Activated T-helper 1 cell treated with anti-CD3 and anti-CD28 coated beads, Interleukin-2, amount 50 U/mL, for 16 hours (primary cell): ENCODE data around the gene TPST1.
"Not testable (repeated sequence)": the region's sequence is repeated elsewhere in the genome, so short reads cannot be mapped to it uniquely, and the experiment has no call there.

ENCODE experiments used
- DNase-seq, 2 donors: peaks; one replicate each; pipeline ENCODE4 v3.0.0-alpha.2; 2020; ENCODE audit warnings: low read depth in 1 of 2, low spot score in 1 of 2

TPST1 gene

GRCh38 chr7:66376264-66376945 lies 171.3 kb downstream of the TPST1 start:
- DNase-seq: no peak

DNA sequence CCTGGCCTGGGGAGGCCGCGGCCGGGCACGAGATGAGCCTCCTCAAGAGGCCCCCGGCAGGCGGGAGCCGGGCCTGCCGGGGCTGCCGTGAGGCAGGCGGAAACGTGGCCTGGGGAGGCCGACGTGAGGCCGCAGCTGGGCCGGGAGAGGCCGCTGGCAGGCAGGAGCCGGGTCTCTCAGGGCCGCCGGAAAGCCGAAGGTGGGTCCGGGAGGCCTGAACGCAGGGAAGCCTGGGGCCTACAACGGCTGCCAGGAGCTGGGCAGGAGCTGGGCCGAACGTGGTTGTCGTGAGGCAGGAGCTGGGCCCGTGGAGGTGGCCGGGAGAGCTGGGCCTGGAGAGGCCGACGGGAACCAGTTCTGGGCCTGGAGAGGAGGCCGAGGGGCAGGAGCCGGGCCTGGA lies 171.9 kb downstream of the TPST1 start:
- no peak for DNase-seq

DNA sequence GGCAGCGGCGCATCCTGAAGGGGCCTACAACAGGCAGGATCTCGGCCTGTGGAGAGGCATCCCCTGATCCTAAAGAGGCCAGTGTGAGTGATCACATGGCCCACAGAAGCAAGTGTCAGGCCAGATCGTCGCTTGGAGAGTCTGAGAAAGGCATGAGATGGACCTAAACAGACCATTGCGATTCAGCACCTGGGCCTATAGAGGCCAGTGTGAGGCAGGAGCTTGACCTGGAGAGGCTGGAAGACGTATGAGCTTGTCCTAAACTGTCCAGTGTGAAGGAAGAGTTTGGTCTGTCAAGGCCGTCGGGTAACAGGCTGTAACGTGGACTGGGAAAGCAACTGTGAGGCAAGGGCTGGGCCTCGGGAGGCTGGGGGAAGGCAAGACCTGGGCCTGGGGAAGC lies 172.6 kb downstream of the TPST1 start:
- DNase-seq: no peak

GRCh38 chr7:66379542-66380160 lies 174.5 kb downstream of the TPST1 start:
- no peak for DNase-seq

DNA sequence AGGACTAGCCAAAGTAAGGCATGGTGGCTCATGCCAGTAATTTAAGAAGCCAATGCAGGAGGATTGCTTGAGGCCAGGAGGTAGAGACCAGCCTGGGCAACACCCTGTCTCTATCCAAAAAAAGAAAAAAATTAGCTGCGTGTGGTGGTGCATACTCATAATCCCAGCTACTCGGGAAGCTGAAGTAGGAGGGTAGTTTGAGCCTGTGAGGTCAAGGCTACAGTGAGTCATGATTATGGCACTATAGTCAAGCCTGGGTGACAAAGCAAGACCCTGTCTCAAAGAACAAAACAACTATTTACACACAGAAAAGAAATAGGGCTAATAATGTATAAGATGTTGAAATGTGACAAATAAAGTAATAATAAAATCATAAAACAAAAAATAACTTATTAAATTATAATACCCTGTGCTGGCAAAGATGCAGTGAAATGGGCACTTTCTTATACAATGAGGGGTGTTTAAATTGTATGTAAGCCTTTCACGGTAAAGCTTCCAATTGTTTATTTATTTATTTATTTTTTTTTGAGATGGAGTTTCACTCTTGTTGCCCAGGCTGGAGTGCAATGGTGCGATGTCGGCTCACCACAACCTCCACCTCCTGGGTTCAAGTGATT lies 175.2 kb downstream of the TPST1 start:
- no peak for DNase-seq

GRCh38 chr7:66382182-66382923 lies 177.2 kb downstream of the TPST1 start:
- not testable (repeated sequence) for DNase-seq

DNA sequence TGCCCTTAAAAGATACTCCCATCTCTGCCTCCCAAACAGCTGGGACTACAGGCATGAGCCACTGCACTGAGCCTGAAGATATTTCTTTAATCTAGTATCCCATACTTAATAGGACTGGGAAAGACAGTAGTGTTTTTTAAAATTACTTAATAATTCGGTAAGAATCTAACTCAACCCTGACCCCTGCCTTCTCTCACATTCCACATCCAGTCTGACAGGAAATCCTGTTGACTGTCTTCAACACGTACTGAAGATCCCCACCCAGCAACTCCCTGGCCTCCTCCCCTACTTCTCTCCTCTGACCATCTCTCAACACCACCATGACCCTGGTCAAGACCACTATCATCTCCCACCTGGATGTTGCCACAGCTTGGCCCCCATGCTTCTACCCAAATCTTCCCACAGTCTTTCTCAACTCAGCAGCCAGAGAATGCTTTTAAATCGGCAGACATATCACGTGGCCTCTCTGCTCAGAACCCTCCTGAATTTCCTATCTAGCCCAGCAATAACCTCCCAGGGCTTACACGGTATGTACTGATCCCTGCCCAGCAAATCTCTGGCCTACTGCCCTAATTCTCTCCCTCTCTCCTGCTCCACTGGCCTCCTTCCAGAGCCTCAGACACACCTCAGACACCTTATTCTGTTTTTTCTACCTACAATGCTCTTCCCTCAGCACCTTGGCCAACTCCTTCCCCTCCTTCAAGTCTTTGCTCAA lies 180.2 kb downstream of the TPST1 start:
- not testable (repeated sequence) for DNase-seq

DNA sequence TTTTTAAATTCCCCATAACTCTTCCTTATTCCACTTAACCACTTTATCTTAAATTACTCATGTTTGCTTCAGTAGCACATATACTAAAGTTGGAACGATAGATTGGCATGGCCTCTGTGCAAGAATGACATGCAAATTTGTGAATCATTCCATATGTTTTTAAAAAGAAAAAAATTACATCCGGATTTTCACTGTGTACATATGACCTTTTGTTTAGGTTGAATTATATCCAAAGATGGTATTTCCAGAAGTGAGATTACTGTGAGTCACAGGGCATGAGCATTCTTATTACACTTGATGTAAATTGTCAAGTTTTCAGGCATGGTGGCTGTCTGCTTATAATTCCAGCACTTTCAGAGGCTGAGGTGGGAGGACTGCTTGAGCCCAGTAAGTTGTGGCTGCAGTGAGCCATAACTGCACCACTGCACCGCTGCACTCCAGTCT lies 190.0 kb downstream of the TPST1 start:
- not testable (repeated sequence) for DNase-seq

- DNase-seq: not testable (repeated sequence)
Measured at GRCh38 chr7:66396052-66396451, 190.9 kb downstream of the TPST1 start.

DNA sequence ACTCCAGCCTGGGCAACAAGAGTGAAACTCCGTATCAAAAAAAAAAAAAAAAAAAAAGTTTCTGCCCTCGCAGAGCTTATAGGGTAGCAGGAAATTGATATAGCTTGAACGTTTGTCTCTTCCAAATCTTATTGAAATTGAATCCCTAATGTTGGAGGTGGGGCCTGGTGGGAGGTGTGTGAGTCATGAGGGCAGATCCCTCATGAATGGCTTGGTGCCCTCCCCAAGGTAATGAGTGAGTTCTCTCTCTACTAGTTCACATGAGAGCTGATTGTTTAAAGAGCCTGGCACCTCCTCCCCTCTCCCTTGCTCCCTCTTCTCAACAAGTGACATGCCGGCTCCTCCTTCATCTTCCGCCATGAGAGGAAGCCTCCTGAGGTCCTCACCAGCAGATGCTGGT lies 193.7 kb downstream of the TPST1 start:
- not testable (repeated sequence) for DNase-seq

GRCh38 chr7:66399566-66399965 lies 194.4 kb downstream of the TPST1 start:
- DNase-seq: no peak

- no peak for DNase-seq
Measured at GRCh38 chr7:66400400-66400799, 195.3 kb downstream of the TPST1 start.

GRCh38 chr7:66401126-66401525 lies 196.0 kb downstream of the TPST1 start:
- DNase-seq: not testable (repeated sequence)

GRCh38 chr7:66401932-66402331 lies 196.8 kb downstream of the TPST1 start:
- DNase-seq: not testable (repeated sequence)

GRCh38 chr7:66403564-66403963 lies 198.4 kb downstream of the TPST1 start:
- no peak for DNase-seq

- DNase-seq: no peak
Measured at GRCh38 chr7:66409493-66409892, 204.4 kb downstream of the TPST1 start.
